SK-N-SH (cell line): ENCODE measurements around the gene MFSD11.

Experiments used
- ELF1 ChIP-seq: IDR thresholded peaks from 2 replicates; pipeline ENCODE4 v1.4.0; 2012
- EP300 ChIP-seq, 2 experiments: IDR thresholded peaks; 2 replicates each; pipeline versions ENCODE4 v1.4.0 to v1.6.1; 2012; ENCODE audit warnings: borderline replicate concordance in 1 of 2, low read depth in 1 of 2, low read length in 1 of 2
- EZH2phosphoT487 ChIP-seq: fragments of 200-600 bp; sonication (generic); IDR thresholded peaks from 2 replicates; pipeline ENCODE4 v1.6.1; 2017; ENCODE audit warnings: low read depth, mixed run types, mild to moderate bottlenecking, antibody characterized with exemption, moderate library complexity, borderline replicate concordance
- GABPA ChIP-seq: IDR thresholded peaks from 2 replicates; pipeline ENCODE4 v1.4.0; 2012; ENCODE audit warnings: low read depth, mild to moderate bottlenecking
- JUND ChIP-seq: IDR thresholded peaks from 2 replicates; pipeline ENCODE4 v1.4.0; 2012
- SIN3A ChIP-seq: IDR thresholded peaks from 2 replicates; pipeline ENCODE4 v1.6.1; 2012; ENCODE audit warnings: low read depth, mild to moderate bottlenecking, low read length, moderate library complexity, borderline replicate concordance
- TAF1 ChIP-seq: IDR thresholded peaks from 2 replicates; pipeline ENCODE4 v1.6.1; 2012; ENCODE audit warnings: low read depth, mild to moderate bottlenecking, low read length, moderate library complexity, borderline replicate concordance
- TF ChIP-seq, protein P1 (sequence below): fragments of 200-600 bp; sonication (generic); IDR thresholded peaks from 2 replicates; pipeline ENCODE4 v1.6.1; 2017; ENCODE audit warnings: antibody characterized with exemption, mild to moderate bottlenecking, moderate library complexity
- TF ChIP-seq, protein P2 (sequence below): IDR thresholded peaks from 2 replicates; pipeline ENCODE4 v1.4.0; 2012; ENCODE audit warnings: low read depth
- TF ChIP-seq, protein P3 (sequence below): IDR thresholded peaks from 2 replicates; pipeline ENCODE4 v1.4.0; 2012; ENCODE audit warnings: low read depth, borderline replicate concordance

DNA sequence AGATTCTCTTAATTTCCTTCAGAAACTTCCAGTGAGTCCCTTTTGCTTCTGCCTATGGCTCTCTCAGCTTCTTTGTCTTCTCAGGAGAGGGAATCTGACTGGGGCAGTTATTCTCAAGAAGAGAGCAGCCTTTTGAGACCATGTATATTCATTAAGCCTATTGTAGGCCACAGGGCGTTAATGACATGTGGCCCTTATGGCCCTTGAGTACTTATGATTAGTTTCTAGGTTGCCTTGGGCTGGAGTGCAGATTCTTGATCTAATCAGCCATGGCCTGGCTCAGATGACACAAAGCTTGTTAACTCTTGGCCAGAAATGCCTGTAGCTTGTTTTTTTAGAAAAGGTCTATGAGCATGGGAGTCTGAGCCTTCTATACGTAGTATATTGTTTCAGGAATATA is 17.4 kb downstream of the MFSD11 start:
- TF ChIP-seq, protein P1, sequence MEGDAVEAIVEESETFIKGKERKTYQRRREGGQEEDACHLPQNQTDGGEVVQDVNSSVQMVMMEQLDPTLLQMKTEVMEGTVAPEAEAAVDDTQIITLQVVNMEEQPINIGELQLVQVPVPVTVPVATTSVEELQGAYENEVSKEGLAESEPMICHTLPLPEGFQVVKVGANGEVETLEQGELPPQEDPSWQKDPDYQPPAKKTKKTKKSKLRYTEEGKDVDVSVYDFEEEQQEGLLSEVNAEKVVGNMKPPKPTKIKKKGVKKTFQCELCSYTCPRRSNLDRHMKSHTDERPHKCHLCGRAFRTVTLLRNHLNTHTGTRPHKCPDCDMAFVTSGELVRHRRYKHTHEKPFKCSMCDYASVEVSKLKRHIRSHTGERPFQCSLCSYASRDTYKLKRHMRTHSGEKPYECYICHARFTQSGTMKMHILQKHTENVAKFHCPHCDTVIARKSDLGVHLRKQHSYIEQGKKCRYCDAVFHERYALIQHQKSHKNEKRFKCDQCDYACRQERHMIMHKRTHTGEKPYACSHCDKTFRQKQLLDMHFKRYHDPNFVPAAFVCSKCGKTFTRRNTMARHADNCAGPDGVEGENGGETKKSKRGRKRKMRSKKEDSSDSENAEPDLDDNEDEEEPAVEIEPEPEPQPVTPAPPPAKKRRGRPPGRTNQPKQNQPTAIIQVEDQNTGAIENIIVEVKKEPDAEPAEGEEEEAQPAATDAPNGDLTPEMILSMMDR = no peak
- TF ChIP-seq EZH2phosphoT487 = no peak
- TF ChIP-seq JUND = no peak
- no peak for TF ChIP-seq GABPA
- no peak for TF ChIP-seq TAF1
- TF ChIP-seq EP300 (IDR thresholded peaks at IDR 0.05; ENCODE audit: borderline replicate concordance in 1 of 2, low read depth in 1 of 2, low read length in 1 of 2) = no peak
- no peak for TF ChIP-seq SIN3A
- TF ChIP-seq, protein P2, sequence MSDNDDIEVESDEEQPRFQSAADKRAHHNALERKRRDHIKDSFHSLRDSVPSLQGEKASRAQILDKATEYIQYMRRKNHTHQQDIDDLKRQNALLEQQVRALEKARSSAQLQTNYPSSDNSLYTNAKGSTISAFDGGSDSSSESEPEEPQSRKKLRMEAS = no peak
- TF ChIP-seq ELF1 = no peak
- TF ChIP-seq, protein P3, sequence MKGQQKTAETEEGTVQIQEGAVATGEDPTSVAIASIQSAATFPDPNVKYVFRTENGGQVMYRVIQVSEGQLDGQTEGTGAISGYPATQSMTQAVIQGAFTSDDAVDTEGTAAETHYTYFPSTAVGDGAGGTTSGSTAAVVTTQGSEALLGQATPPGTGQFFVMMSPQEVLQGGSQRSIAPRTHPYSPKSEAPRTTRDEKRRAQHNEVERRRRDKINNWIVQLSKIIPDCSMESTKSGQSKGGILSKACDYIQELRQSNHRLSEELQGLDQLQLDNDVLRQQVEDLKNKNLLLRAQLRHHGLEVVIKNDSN = no peak
